SK-N-SH (cell line): Measurements from ENCODE around the gene IER2. TPM values are rescaled to one million over a fixed set of nuclear protein-coding genes. Genes with fewer than 3 reads are reported as not detected.
A peak's percentile ranks its signal among the peaks of the same experiment; 100 is the strongest.

ENCODE experiments used
- CTCF ChIA-PET: fragments of 300-600, 350-600 bp; formaldehyde crosslinking; extraction: SDS; loops from one replicate; lab custom pipeline; 2021; lab: Yijun Ruan, JAX
- POLR2A ChIA-PET: fragments of 350-600 bp; sonication (Branson Sonifier 250); formaldehyde crosslinking; extraction: SDS; loops from one replicate; lab custom pipeline; 2020; ENCODE audit warnings: antibody characterized with exemption, inconsistent platforms; lab: Yijun Ruan, JAX
- DNase-seq: peaks from one replicate; pipeline ENCODE4 v3.0.0; 2012
- H2AFZ ChIP-seq: fragments of 200-600 bp; sonication (generic); 2 replicates; pipeline ENCODE4 v1.8.1; 2016; ENCODE audit warnings: antibody characterized with exemption, mild to moderate bottlenecking, low read depth
- H3F3A ChIP-seq: fragments of 200-600 bp; sonication (generic); replicated peaks from 2 replicates; pipeline ENCODE3; 2016; ENCODE audit warnings: antibody characterized with exemption, mild to moderate bottlenecking; ENCODE audit not compliant: insufficient read depth
- H3K27ac ChIP-seq, 2 experiments: fragments of 200-500 bp in 1 of 2; fragments of 200-600 bp in 1 of 2; sonication (Bioruptor generic) in 1 of 2; sonication (generic), shearing (Covaris generic) in 1 of 2; 2 replicates each; pipeline versions ENCODE4 v1.5.1 to v1.6.1; 2014 to 2016; ENCODE audit warnings: low read depth in 2 of 2, inconsistent platforms in 1 of 2, low read length in 1 of 2, mild to moderate bottlenecking in 1 of 2, mixed read lengths in 1 of 2
- H3K27me3 ChIP-seq: fragments of 200-600 bp; sonication (generic), shearing (Covaris generic); 2 replicates; pipeline ENCODE4 v1.6.1; 2016; ENCODE audit warnings: mixed run types; ENCODE audit not compliant: insufficient read depth
- H3K36me3 ChIP-seq, 2 experiments: fragments of 200-500 bp in 1 of 2; fragments of 200-600 bp in 1 of 2; sonication (Bioruptor generic) in 1 of 2; sonication (generic) in 1 of 2; replicated peaks in 1 of 2; 2 replicates each; pipeline versions ENCODE3 to v1.5.1; 2014 to 2016; ENCODE audit warnings: low read length in 1 of 2, mild to moderate bottlenecking in 1 of 2; ENCODE audit not compliant: insufficient read depth in 2 of 2, control insufficient read depth in 1 of 2
- H3K4me1 ChIP-seq, 2 experiments: fragments of 200-500 bp in 1 of 2; fragments of 200-600 bp in 1 of 2; sonication (Bioruptor generic) in 1 of 2; sonication (generic), shearing (Covaris generic) in 1 of 2; 2 replicates each; pipeline versions ENCODE4 v1.5.1 to v1.6.1; 2014 to 2016; ENCODE audit warnings: low read depth in 1 of 2, low read length in 1 of 2, mixed run types in 1 of 2; ENCODE audit not compliant: insufficient read depth in 2 of 2, control insufficient read depth in 1 of 2
- H3K4me2 ChIP-seq: fragments of 200-600 bp; sonication (generic), shearing (Covaris generic); 2 replicates; pipeline ENCODE4 v1.6.1; 2017; ENCODE audit warnings: mixed run types
- H3K4me3 ChIP-seq, 2 experiments: fragments of 200-500 bp in 1 of 2; fragments of 200-600 bp in 1 of 2; sonication (Bioruptor generic) in 1 of 2; sonication (generic), shearing (Covaris generic) in 1 of 2; 2 replicates each; pipeline versions ENCODE4 v1.5.1 to v1.8.1; 2014 to 2016; ENCODE audit warnings: low read depth in 2 of 2, inconsistent platforms in 1 of 2, low read length in 1 of 2, mild to moderate bottlenecking in 1 of 2, mixed read lengths in 1 of 2, moderate library complexity in 1 of 2
- H3K79me2 ChIP-seq: fragments of 200-600 bp; sonication (generic); 2 replicates; pipeline ENCODE4 v1.8.1; 2017; ENCODE audit warnings: mild to moderate bottlenecking; ENCODE audit not compliant: insufficient read depth
- H3K9ac ChIP-seq: fragments of 200-600 bp; sonication (generic); 2 replicates; pipeline ENCODE4 v1.6.1; 2017; ENCODE audit warnings: mixed run types
- H3K9me2 ChIP-seq: fragments of 200-600 bp; sonication (generic); 2 replicates; pipeline ENCODE4 v1.6.1; 2017; ENCODE audit warnings: mixed run types
- H3K9me3 ChIP-seq: fragments of 200-600 bp; sonication (generic); 2 replicates; pipeline ENCODE4 v1.6.1; 2017; ENCODE audit warnings: mixed run types, mild to moderate bottlenecking, moderate library complexity
- H4K20me1 ChIP-seq: fragments of 200-600 bp; sonication (generic); 2 replicates; pipeline ENCODE4 v1.6.1; 2017; ENCODE audit warnings: mild to moderate bottlenecking, mixed run types; ENCODE audit not compliant: insufficient read depth
- CHD2 ChIP-seq: fragments of 150-350 bp; IDR thresholded peaks from 2 replicates; pipeline ENCODE4 v1.6.1; 2018; ENCODE audit warnings: low read length; ENCODE audit not compliant: partially characterized antibody
- ELF1 ChIP-seq: IDR thresholded peaks from 2 replicates; pipeline ENCODE4 v1.4.0; 2012
- EZH2phosphoT487 ChIP-seq: fragments of 200-600 bp; sonication (generic); IDR thresholded peaks from 2 replicates; pipeline ENCODE4 v1.6.1; 2017; ENCODE audit warnings: low read depth, mixed run types, mild to moderate bottlenecking, antibody characterized with exemption, moderate library complexity, borderline replicate concordance
- FOSL2 ChIP-seq: IDR thresholded peaks from 2 replicates; pipeline ENCODE4 v1.4.0; 2012; ENCODE audit warnings: low read depth, mild to moderate bottlenecking, moderate library complexity, borderline replicate concordance
- FOXJ3 ChIP-seq: sonication (generic); formaldehyde crosslinking; IDR thresholded peaks from 2 replicates; pipeline ENCODE4 v1.5.1; 2020; ENCODE audit warnings: mild to moderate bottlenecking, missing genetic modification reagents
- GATA2 ChIP-seq: sonication (generic); formaldehyde crosslinking; IDR thresholded peaks from 2 replicates; pipeline ENCODE4 v1.5.0; 2020; ENCODE audit warnings: mild to moderate bottlenecking, missing genetic modification reagents
- MEF2A ChIP-seq: IDR thresholded peaks from 2 replicates; pipeline ENCODE4 v1.4.0; 2012; ENCODE audit warnings: low read depth, borderline replicate concordance
- MXI1 ChIP-seq: IDR thresholded peaks from 2 replicates; pipeline ENCODE4 v1.6.1; 2012; ENCODE audit warnings: mild to moderate bottlenecking, low read depth, low read length, improper control_type of control experiment
- POLR2AphosphoS5 ChIP-seq: IDR thresholded peaks from 2 replicates; pipeline ENCODE4 v1.6.1; 2012; ENCODE audit warnings: low read depth, low read length
- RCOR1 ChIP-seq: fragments of 150-350 bp; IDR thresholded peaks from 2 replicates; pipeline ENCODE4 v1.6.1; 2017; ENCODE audit warnings: antibody characterized with exemption, low read length
- RFX5 ChIP-seq: IDR thresholded peaks from 2 replicates; pipeline ENCODE4 v1.6.1; 2012; ENCODE audit warnings: mild to moderate bottlenecking, improper control_type of control experiment, low read length
- RXRA ChIP-seq: IDR thresholded peaks from 2 replicates; pipeline ENCODE4 v1.4.0; 2012; ENCODE audit warnings: low read depth, mild to moderate bottlenecking, borderline replicate concordance
- SIN3A ChIP-seq: IDR thresholded peaks from 2 replicates; pipeline ENCODE4 v1.6.1; 2012; ENCODE audit warnings: low read depth, mild to moderate bottlenecking, low read length, moderate library complexity, borderline replicate concordance
- SMC3 ChIP-seq: IDR thresholded peaks from 2 replicates; pipeline ENCODE4 v1.6.1; 2012; ENCODE audit warnings: low read depth, low read length, improper control_type of control experiment
- TAF1 ChIP-seq: IDR thresholded peaks from 2 replicates; pipeline ENCODE4 v1.6.1; 2012; ENCODE audit warnings: low read depth, mild to moderate bottlenecking, low read length, moderate library complexity, borderline replicate concordance
- USF1 ChIP-seq: IDR thresholded peaks from 2 replicates; pipeline ENCODE4 v1.4.0; 2012; ENCODE audit warnings: low read depth, borderline replicate concordance
- YY1 ChIP-seq: IDR thresholded peaks from 2 replicates; pipeline ENCODE4 v1.4.0; 2012; ENCODE audit warnings: low read depth, mild to moderate bottlenecking
- WGBS: methylation state at CpG from one replicate; pipeline ENCODE4 v1.1.6; 2017; ENCODE audit warnings: low lambda C conversion rate; 5-methylcytosine and 5-hydroxymethylcytosine counted together
- polyA plus RNA-seq, 3 experiments: library from polyadenylated mRNA; depleted of rRNA; stranded (reverse); fragments of >200 nt; gene quantifications; 2 replicates each; pipeline ENCODE4 v1.2.3, GENCODE V29; 2012
- TF ChIP-seq, protein P1 (sequence below): IDR thresholded peaks from 2 replicates; pipeline ENCODE4; 2012
- TF ChIP-seq, protein P2 (sequence below): IDR thresholded peaks from 2 replicates; pipeline ENCODE4 v1.4.0; 2012; ENCODE audit warnings: low read depth
- TF ChIP-seq, protein P3 (sequence below): fragments of 200-600 bp; sonication (generic); IDR thresholded peaks from 2 replicates; pipeline ENCODE4 v1.6.1; 2017; ENCODE audit warnings: antibody characterized with exemption, mild to moderate bottlenecking, moderate library complexity
- TF ChIP-seq, protein P4 (sequence below): fragments of 150-350 bp; IDR thresholded peaks from 2 replicates; pipeline ENCODE4 v1.6.1; 2016; ENCODE audit warnings: mild to moderate bottlenecking, low read depth, low read length
- TF ChIP-seq, protein P5 (sequence below): IDR thresholded peaks from 2 replicates; pipeline ENCODE4 v1.4.0; 2012; ENCODE audit warnings: low read depth, borderline replicate concordance
- TF ChIP-seq, protein P6 (sequence below): fragments of 150-350 bp; IDR thresholded peaks from 2 replicates; pipeline ENCODE4 v1.6.1; 2017; ENCODE audit warnings: antibody characterized with exemption, low read length, low read depth, borderline replicate concordance

Gene IER2
- polyA plus RNA-seq, 1 of the 3 experiments (the other 2 are of a cell fraction) = 115 TPM

GRCh38 chr19:13102666-13103580 lies 47.3 kb upstream of the IER2 start, which contains the start of gene LYL1:
Gene LYL1, minus strand, starts transcription at chr19:13102858. Its CDS starts 1,687 bp downstream, at chr19:13101171.
- peak within 1 kb of the TSS; percentile 81 for H3K4me2 ChIP-seq
- H3F3A ChIP-seq = peaks cover 5% of the 10 kb centered on the region
- POLR2A ChIA-PET = no interaction called here
- H4K20me1 ChIP-seq = no peaks in the 10 kb centered on the region
- CTCF ChIA-PET = interaction anchor here (0.7 to 9.5 kb wide), 7 partner anchors 10 to 139 kb away, joined by 3 to 76 read pairs (median 10); no protein-coding TSS in a partner anchor
- peaks cover 0 to 15% of the 10 kb centered on the region in 2 experiments for H3K36me3 ChIP-seq
- H2AFZ ChIP-seq = peak within 1 kb of the TSS; percentile 32; the same call in 1 of the 2 replicates
- no peaks in the 10 kb centered on the region for H3K9me2 ChIP-seq
- WGBS = 20% methylated on average over 23 of the region's 47 CpGs
- peak within 1 kb of the TSS; percentile 71 for H3K9ac ChIP-seq
- H3K79me2 ChIP-seq = peaks cover 12% of the 10 kb centered on the region; the same call in 1 of the 2 replicates
- peaks cover 0 to 24% of the 10 kb centered on the region in 2 experiments; a peak in 3 of 4 replicates for H3K4me1 ChIP-seq
- no peaks in the 10 kb centered on the region for H3K9me3 ChIP-seq
- H3K4me3 ChIP-seq = peak within 1 kb of the TSS; percentile 42 to 51
- peak; percentile 97 for DNase-seq
- no peaks in the 10 kb centered on the region for H3K27me3 ChIP-seq
- peak within 1 kb of the TSS; percentile 40 to 92 for H3K27ac ChIP-seq
- peak; percentile 33; the same call in 1 of the 2 replicates for TF ChIP-seq POLR2AphosphoS5
- TF ChIP-seq MEF2A = no peak
- TF ChIP-seq FOSL2 = no peak
- no peak for TF ChIP-seq ELF1
- peak; percentile 40; the same call in 1 of the 2 replicates for TF ChIP-seq RCOR1
- no peak for TF ChIP-seq USF1
- TF ChIP-seq YY1 = 0 out of 2 replicates have a peak, but pooled peaks have one; percentile 24
- TF ChIP-seq, protein P1, sequence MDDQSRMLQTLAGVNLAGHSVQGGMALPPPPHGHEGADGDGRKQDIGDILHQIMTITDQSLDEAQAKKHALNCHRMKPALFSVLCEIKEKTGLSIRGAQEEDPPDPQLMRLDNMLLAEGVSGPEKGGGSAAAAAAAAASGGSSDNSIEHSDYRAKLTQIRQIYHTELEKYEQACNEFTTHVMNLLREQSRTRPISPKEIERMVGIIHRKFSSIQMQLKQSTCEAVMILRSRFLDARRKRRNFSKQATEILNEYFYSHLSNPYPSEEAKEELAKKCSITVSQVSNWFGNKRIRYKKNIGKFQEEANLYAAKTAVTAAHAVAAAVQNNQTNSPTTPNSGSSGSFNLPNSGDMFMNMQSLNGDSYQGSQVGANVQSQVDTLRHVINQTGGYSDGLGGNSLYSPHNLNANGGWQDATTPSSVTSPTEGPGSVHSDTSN = no peak
- no peak for TF ChIP-seq TAF1
- TF ChIP-seq EZH2phosphoT487 = no peak
- TF ChIP-seq, protein P2, sequence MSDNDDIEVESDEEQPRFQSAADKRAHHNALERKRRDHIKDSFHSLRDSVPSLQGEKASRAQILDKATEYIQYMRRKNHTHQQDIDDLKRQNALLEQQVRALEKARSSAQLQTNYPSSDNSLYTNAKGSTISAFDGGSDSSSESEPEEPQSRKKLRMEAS = peak; percentile 74
- TF ChIP-seq, protein P3, sequence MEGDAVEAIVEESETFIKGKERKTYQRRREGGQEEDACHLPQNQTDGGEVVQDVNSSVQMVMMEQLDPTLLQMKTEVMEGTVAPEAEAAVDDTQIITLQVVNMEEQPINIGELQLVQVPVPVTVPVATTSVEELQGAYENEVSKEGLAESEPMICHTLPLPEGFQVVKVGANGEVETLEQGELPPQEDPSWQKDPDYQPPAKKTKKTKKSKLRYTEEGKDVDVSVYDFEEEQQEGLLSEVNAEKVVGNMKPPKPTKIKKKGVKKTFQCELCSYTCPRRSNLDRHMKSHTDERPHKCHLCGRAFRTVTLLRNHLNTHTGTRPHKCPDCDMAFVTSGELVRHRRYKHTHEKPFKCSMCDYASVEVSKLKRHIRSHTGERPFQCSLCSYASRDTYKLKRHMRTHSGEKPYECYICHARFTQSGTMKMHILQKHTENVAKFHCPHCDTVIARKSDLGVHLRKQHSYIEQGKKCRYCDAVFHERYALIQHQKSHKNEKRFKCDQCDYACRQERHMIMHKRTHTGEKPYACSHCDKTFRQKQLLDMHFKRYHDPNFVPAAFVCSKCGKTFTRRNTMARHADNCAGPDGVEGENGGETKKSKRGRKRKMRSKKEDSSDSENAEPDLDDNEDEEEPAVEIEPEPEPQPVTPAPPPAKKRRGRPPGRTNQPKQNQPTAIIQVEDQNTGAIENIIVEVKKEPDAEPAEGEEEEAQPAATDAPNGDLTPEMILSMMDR = no peak
- TF ChIP-seq FOXJ3 (CRISPR knock-in tag) = no peak
- TF ChIP-seq MXI1 = peak; percentile 22; the same call in 1 of the 2 replicates
- TF ChIP-seq, protein P4, sequence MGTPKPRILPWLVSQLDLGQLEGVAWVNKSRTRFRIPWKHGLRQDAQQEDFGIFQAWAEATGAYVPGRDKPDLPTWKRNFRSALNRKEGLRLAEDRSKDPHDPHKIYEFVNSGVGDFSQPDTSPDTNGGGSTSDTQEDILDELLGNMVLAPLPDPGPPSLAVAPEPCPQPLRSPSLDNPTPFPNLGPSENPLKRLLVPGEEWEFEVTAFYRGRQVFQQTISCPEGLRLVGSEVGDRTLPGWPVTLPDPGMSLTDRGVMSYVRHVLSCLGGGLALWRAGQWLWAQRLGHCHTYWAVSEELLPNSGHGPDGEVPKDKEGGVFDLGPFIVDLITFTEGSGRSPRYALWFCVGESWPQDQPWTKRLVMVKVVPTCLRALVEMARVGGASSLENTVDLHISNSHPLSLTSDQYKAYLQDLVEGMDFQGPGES = no peak
- no peak for TF ChIP-seq RXRA
- no peak for TF ChIP-seq CHD2
- TF ChIP-seq, protein P5, sequence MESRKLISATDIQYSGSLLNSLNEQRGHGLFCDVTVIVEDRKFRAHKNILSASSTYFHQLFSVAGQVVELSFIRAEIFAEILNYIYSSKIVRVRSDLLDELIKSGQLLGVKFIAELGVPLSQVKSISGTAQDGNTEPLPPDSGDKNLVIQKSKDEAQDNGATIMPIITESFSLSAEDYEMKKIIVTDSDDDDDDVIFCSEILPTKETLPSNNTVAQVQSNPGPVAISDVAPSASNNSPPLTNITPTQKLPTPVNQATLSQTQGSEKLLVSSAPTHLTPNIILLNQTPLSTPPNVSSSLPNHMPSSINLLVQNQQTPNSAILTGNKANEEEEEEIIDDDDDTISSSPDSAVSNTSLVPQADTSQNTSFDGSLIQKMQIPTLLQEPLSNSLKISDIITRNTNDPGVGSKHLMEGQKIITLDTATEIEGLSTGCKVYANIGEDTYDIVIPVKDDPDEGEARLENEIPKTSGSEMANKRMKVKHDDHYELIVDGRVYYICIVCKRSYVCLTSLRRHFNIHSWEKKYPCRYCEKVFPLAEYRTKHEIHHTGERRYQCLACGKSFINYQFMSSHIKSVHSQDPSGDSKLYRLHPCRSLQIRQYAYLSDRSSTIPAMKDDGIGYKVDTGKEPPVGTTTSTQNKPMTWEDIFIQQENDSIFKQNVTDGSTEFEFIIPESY = no peak
- TF ChIP-seq, protein P6, sequence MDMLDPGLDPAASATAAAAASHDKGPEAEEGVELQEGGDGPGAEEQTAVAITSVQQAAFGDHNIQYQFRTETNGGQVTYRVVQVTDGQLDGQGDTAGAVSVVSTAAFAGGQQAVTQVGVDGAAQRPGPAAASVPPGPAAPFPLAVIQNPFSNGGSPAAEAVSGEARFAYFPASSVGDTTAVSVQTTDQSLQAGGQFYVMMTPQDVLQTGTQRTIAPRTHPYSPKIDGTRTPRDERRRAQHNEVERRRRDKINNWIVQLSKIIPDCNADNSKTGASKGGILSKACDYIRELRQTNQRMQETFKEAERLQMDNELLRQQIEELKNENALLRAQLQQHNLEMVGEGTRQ = no peak
- peak; percentile 97 for TF ChIP-seq GATA2
- no peak for TF ChIP-seq SMC3
- TF ChIP-seq RFX5 = no peak
- no peak for TF ChIP-seq SIN3A
